Endothelial cell of umbilical vein (primary cell): ENCODE results near the gene JAG2. TPM values are rescaled to one million over a fixed set of nuclear protein-coding genes. Genes with fewer than 3 reads are reported as not detected.

Source experiments
- BruUV-seq: library from RNA; stranded (reverse); fragments of 400-500 nt; replicated peaks from 2 replicates; lab custom pipeline; 2021; lab: Mats Ljungman, UMichigan
- CTCF ChIA-PET: fragments of 300-600, 350-600 bp; sonication (Branson Sonifier 250); formaldehyde crosslinking; loops from one replicate; lab custom pipeline; 2021; ENCODE audit warnings: antibody characterized with exemption, inconsistent platforms; lab: Charles Lee
- POLR2A ChIA-PET: fragments of 300-600, 350-600 bp; sonication (Branson Sonifier 250); formaldehyde crosslinking; loops from one replicate; lab custom pipeline; 2021; ENCODE audit warnings: antibody characterized with exemption, inconsistent platforms; lab: Charles Lee
- DNase-seq: peaks from one replicate; pipeline ENCODE4 v3.0.0-alpha.2; 2011; ENCODE audit warnings: low read depth, low spot score
- FAIRE-seq: peaks from 2 replicates; lab custom pipeline; 2011; peaks lifted over from hg19 to GRCh38; lab: Jason Lieb, UNC
- H2AFZ ChIP-seq: 2 replicates; pipeline ENCODE4 v1.6.0; 2012; ENCODE audit warnings: low read depth, low read length, control low read depth, inconsistent platforms
- H3K27ac ChIP-seq: 2 replicates; pipeline ENCODE4 v1.5.1; 2011; ENCODE audit warnings: low read depth, mild to moderate bottlenecking, control low read depth, low read length, moderate library complexity; ENCODE audit not compliant: insufficient read depth
- H3K27me3 ChIP-seq, 2 experiments: 2 replicates each; pipeline versions ENCODE4 v1.6.0 to v1.6.1; 2011; ENCODE audit warnings: low read length in 2 of 2, mixed read lengths in 1 of 2; ENCODE audit not compliant: control insufficient read depth in 2 of 2, insufficient read depth in 2 of 2
- H3K36me3 ChIP-seq, 2 experiments: 2 replicates in 1 of 2; 3 replicates in 1 of 2; pipeline ENCODE4 v1.5.1; 2011; ENCODE audit warnings: low read length in 2 of 2, mild to moderate bottlenecking in 1 of 2, moderate library complexity in 1 of 2; ENCODE audit not compliant: control insufficient read depth in 2 of 2, insufficient read depth in 2 of 2; ENCODE audit errors: extremely low read depth in 1 of 2
- H3K4me1 ChIP-seq: 3 replicates; pipeline ENCODE4 v1.5.1; 2011; ENCODE audit warnings: mild to moderate bottlenecking, low read length; ENCODE audit not compliant: control insufficient read depth, insufficient read depth; ENCODE audit errors: extremely low read depth
- H3K4me2 ChIP-seq: 2 replicates; pipeline ENCODE4 v1.6.1; 2011; ENCODE audit warnings: low read length, control low read depth, mixed read lengths; ENCODE audit not compliant: insufficient read depth
- H3K4me3 ChIP-seq, 3 experiments: fragments of 200-600 bp in 1 of 3; sonication (generic), shearing (Covaris generic) in 1 of 3; replicated peaks in 1 of 3; 2 replicates each; pipeline ENCODE4 v1.5.1; 2011 to 2016; ENCODE audit warnings: control low read depth in 3 of 3, low read length in 3 of 3, mild to moderate bottlenecking in 2 of 3, inconsistent platforms in 1 of 3, low read depth in 1 of 3, moderate library complexity in 1 of 3; ENCODE audit not compliant: insufficient read depth in 1 of 3
- H3K79me2 ChIP-seq: 2 replicates; pipeline ENCODE4 v1.6.0; 2012; ENCODE audit warnings: low read length, inconsistent platforms; ENCODE audit not compliant: control insufficient read depth, insufficient read depth
- H3K9ac ChIP-seq: replicated peaks from 2 replicates; pipeline ENCODE3; 2011; ENCODE audit warnings: low read length, control low read depth; ENCODE audit not compliant: insufficient read depth; ENCODE audit errors: extremely low read depth
- H3K9me1 ChIP-seq: replicated peaks from 3 replicates; pipeline ENCODE4 v1.6.0; 2011; ENCODE audit warnings: mild to moderate bottlenecking, low read length; ENCODE audit not compliant: control insufficient read depth, insufficient read depth; ENCODE audit errors: extremely low read depth
- H3K9me3 ChIP-seq: replicated peaks from 2 replicates; pipeline ENCODE4 v1.5.1; 2012; ENCODE audit warnings: low read length, inconsistent platforms; ENCODE audit not compliant: control insufficient read depth, insufficient read depth
- H4K20me1 ChIP-seq: replicated peaks from 2 replicates; pipeline ENCODE3; 2011; ENCODE audit warnings: mild to moderate bottlenecking, low read length; ENCODE audit not compliant: control insufficient read depth, insufficient read depth; ENCODE audit errors: extremely low read depth
- EZH2 ChIP-seq: IDR thresholded peaks from 2 replicates; pipeline ENCODE4 v1.6.1; 2012; ENCODE audit warnings: borderline replicate concordance, low read depth, mild to moderate bottlenecking, moderate library complexity, low read length, inconsistent platforms; ENCODE audit not compliant: severe bottlenecking
- FOS ChIP-seq: IDR thresholded peaks from 2 replicates; pipeline ENCODE4 v1.6.1; 2011; ENCODE audit warnings: mild to moderate bottlenecking, low read length, moderate library complexity, borderline replicate concordance; ENCODE audit not compliant: insufficient read depth
- GATA2 ChIP-seq: IDR thresholded peaks from 2 replicates; pipeline ENCODE4 v1.7.0; 2011; ENCODE audit warnings: low read depth, mild to moderate bottlenecking, moderate library complexity, mixed read lengths, low read length; ENCODE audit not compliant: insufficient read length, insufficient read depth
- JUN ChIP-seq: IDR thresholded peaks from 2 replicates; pipeline ENCODE4 v1.6.1; 2011; ENCODE audit warnings: borderline replicate concordance, low read depth; ENCODE audit not compliant: insufficient read length, insufficient read depth
- MYC ChIP-seq: IDR thresholded peaks from one replicate; pipeline ENCODE4 v1.6.1; 2011; ENCODE audit warnings: mild to moderate bottlenecking, low read depth, low read length
- POLR2A ChIP-seq: IDR thresholded peaks from 2 replicates; pipeline ENCODE4 v1.6.1; 2012; ENCODE audit warnings: low read depth, mild to moderate bottlenecking, control low read depth, low read length
- POLR2AphosphoS5 ChIP-seq: IDR thresholded peaks from 2 replicates; pipeline ENCODE4 v1.6.1; 2012; ENCODE audit warnings: low read depth, mild to moderate bottlenecking, control low read depth, low read length, moderate library complexity; ENCODE audit not compliant: insufficient read depth
- dilution Hi-C: fragments of 300-500 bp; cut with MboI; formaldehyde crosslinking; loops from one replicate; pipeline ENCODE4 v1.15.0; 2019; ENCODE audit warnings: low sequenced_read_pairs; ENCODE audit not compliant: extremely low pct_ligation_motif_present
- intact Hi-C: fragments of 100-400 bp; cut with micrococcal nuclease; formaldehyde crosslinking; loops from one replicate; pipeline ENCODE4 v1.10.0; 2022
- polyA plus RNA-seq, 4 experiments: library from polyadenylated mRNA; depleted of rRNA in 3 of 4; stranded (reverse) in 3 of 4; unstranded in 1 of 4; fragments of >200 nt; gene quantifications; 2 replicates each; pipeline versions ENCODE4 v1.2.1 to v1.2.3, GENCODE V29; 2011 to 2012; ENCODE audit warnings: missing spikeins in 1 of 4
- total RNA-seq: library from RNA; stranded (reverse); gene quantifications from 2 replicates; pipeline ENCODE4 v1.2.3, GENCODE V29; 2021
- TF ChIP-seq, protein P1 (sequence below): IDR thresholded peaks from 2 replicates; pipeline ENCODE4 v1.6.1; 2011; ENCODE audit not compliant: insufficient read depth, insufficient read length
- TF ChIP-seq, protein P2 (sequence below), 2 donors: IDR thresholded peaks; 1 replicate in 1 of 2; 2 replicates in 1 of 2; pipeline ENCODE4 v1.5.1; 2011; ENCODE audit warnings: low read length in 2 of 2, mild to moderate bottlenecking in 2 of 2, moderate library complexity in 2 of 2, control low read depth in 1 of 2, inconsistent platforms in 1 of 2, low read depth in 1 of 2; ENCODE audit not compliant: insufficient read depth in 1 of 2; ENCODE audit errors: extremely low read depth in 1 of 2

JAG2 gene
- total and polyA plus RNA-seq, 2 donors (not counting 3 experiments of a cell fraction or from before 2014, with no cell fraction given): 105 to 128 TPM

DNA sequence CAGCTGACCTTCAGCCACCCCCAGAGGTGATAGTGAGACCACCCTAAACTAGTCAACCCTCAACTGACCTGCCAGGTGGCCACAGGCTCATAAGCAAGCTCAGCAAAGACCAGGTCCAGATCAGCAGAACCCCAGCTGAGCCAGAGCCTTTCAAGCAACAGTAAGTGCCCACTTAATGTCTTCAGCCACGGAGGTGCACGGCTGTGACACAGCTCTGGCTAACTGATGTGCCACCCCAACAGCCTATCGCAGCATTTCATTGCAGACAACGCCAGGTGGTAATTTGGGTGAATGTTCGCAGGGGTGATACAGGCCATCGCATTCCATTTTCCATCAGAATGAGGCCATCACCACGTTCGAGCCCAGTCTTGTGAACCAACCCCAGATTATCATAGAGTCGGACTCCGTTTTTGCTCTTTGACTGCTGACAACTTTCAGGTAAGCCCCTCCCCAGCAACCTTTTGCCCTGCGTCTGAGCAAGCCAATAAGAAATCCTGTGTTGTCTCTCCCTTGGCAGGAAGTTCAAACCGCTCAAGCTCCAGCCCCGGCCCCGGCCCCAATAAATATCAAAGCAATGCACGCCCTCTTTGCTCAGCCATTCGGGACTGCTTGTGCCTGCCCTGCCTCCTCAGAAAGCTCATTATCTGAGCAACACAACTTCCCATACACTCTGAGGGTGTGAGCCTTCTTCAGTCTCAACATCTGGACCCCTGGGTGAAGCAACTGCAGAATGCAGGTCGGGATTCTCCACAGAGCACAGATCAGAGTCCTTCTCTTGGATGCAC lies 44.4 kb downstream of the JAG2 start:
- no peaks in the 10 kb centered on the region for H3K36me3 ChIP-seq
- intact Hi-C loops (no loop called here), dilution Hi-C loops (no loop called here)
- H2AFZ ChIP-seq: no peak overlapping the region
- no peaks in the 10 kb centered on the region for H3K4me1 ChIP-seq
- H3K4me3 ChIP-seq: no peak overlapping the region
- no peak overlapping the region for H3K4me2 ChIP-seq
- POLR2A ChIA-PET: no interaction called here
- no peak for FAIRE-seq
- no peak for DNase-seq
- no peaks in the 10 kb centered on the region for H3K79me2 ChIP-seq
- no peak overlapping the region for H3K27ac ChIP-seq
- no peaks in the 10 kb centered on the region for H4K20me1 ChIP-seq
- H3K9me1 ChIP-seq: no peaks in the 10 kb centered on the region
- TF ChIP-seq EZH2 (no peak), POLR2A (no peak), FOS (no peak), POLR2AphosphoS5 (no peak), GATA2 (no peak), JUN (no peak), MYC (no peak)
- TF ChIP-seq, protein P1, sequence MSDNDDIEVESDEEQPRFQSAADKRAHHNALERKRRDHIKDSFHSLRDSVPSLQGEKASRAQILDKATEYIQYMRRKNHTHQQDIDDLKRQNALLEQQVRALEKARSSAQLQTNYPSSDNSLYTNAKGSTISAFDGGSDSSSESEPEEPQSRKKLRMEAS: no peak
- TF ChIP-seq, protein P2, sequence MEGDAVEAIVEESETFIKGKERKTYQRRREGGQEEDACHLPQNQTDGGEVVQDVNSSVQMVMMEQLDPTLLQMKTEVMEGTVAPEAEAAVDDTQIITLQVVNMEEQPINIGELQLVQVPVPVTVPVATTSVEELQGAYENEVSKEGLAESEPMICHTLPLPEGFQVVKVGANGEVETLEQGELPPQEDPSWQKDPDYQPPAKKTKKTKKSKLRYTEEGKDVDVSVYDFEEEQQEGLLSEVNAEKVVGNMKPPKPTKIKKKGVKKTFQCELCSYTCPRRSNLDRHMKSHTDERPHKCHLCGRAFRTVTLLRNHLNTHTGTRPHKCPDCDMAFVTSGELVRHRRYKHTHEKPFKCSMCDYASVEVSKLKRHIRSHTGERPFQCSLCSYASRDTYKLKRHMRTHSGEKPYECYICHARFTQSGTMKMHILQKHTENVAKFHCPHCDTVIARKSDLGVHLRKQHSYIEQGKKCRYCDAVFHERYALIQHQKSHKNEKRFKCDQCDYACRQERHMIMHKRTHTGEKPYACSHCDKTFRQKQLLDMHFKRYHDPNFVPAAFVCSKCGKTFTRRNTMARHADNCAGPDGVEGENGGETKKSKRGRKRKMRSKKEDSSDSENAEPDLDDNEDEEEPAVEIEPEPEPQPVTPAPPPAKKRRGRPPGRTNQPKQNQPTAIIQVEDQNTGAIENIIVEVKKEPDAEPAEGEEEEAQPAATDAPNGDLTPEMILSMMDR (IDR thresholded peaks at IDR 0.05; ENCODE audit: extremely low read depth in 1 of 2, insufficient read depth in 1 of 2, low read depth in 1 of 2, low read length in 2 of 2): no peak
- no TSS peak for BruUV-seq
- CTCF ChIA-PET: interaction anchor here (1.0 to 1.2 kb wide), 3 partner anchors 13 to 40 kb away, joined by 3 to 4 read pairs (median 3); no protein-coding TSS in a partner anchor
- H3K27me3 ChIP-seq: peaks cover 15 to 18% of the 10 kb centered on the region in 2 experiments
- no peaks in the 10 kb centered on the region for H3K9me3 ChIP-seq
- H3K9ac ChIP-seq: no peak overlapping the region
